HCT116 (cell line): Measurements from ENCODE around the gene NEURL1B. TPM values are rescaled to one million over a fixed set of nuclear protein-coding genes. Genes with fewer than 3 reads are reported as not detected.
"Not testable (repeated sequence)": the region's sequence is repeated elsewhere in the genome, so short reads cannot be mapped to it uniquely, and the experiment has no call there.

Experiments
- ATAC-seq: fragments of 200-7000 bp; cut with Tn5 transposase; 2 replicates; pipeline ENCODE4 v1.9.1; 2020; ENCODE audit warnings: mild to moderate bottlenecking, moderate library complexity
- BruUV-seq: library from RNA; stranded (reverse); fragments of 400-500 nt; replicated peaks from 2 replicates; lab custom pipeline; 2021; lab: Mats Ljungman, UMichigan
- CTCF ChIA-PET: fragments of 300-600 bp; sonication (Branson Sonifier 250); formaldehyde crosslinking; loops from one replicate; lab custom pipeline; 2021; ENCODE audit warnings: antibody characterized with exemption; lab: Charles Lee
- POLR2A ChIA-PET: fragments of 300-600, 350-600 bp; sonication (Branson Sonifier 250); formaldehyde crosslinking; loops from one replicate; lab custom pipeline; 2021; ENCODE audit warnings: antibody characterized with exemption; lab: Charles Lee
- RAD21 ChIA-PET, 2 experiments: fragments of 300-600 bp; sonication (Branson Sonifier 250); formaldehyde crosslinking; loops; one replicate each; lab custom pipeline; 2023; ENCODE audit warnings: low total read pairs in 2 of 2; ENCODE audit not compliant: uncharacterized antibody in 2 of 2, unreplicated experiment in 2 of 2, low non-redundant PET in 1 of 2; lab: Charles Lee
- DNase-seq: peaks from one replicate; pipeline ENCODE4 v3.0.0-alpha.2; 2010; ENCODE audit warnings: low read depth, low spot score
- H2AFZ ChIP-seq: fragments of 200-600 bp; shearing (Covaris generic), sonication (generic); 2 replicates; pipeline ENCODE4 v1.6.1; 2017; ENCODE audit warnings: low read depth, mixed run types, mixed read lengths, antibody characterized with exemption, low read length; ENCODE audit not compliant: poor library complexity, severe bottlenecking
- H3K27ac ChIP-seq: 2 replicates; pipeline ENCODE4 v1.5.1; 2012; ENCODE audit warnings: low read depth, low read length
- H3K27me3 ChIP-seq: fragments of 200-600 bp; sonication (generic); 2 replicates; pipeline ENCODE4 v1.6.1; 2016; ENCODE audit warnings: mixed run types, low read length, mixed read lengths; ENCODE audit not compliant: insufficient read depth
- H3K36me3 ChIP-seq, 2 experiments: fragments of 200-500 bp in 1 of 2; fragments of 200-600 bp in 1 of 2; sonication (Bioruptor generic) in 1 of 2; sonication (generic) in 1 of 2; 2 replicates each; pipeline versions ENCODE4 v1.5.1 to v1.6.1; 2014 to 2016; ENCODE audit warnings: low read length in 2 of 2, inconsistent platforms in 1 of 2, mixed read lengths in 1 of 2, mixed run types in 1 of 2; ENCODE audit not compliant: insufficient read depth in 2 of 2, control insufficient read depth in 1 of 2
- H3K4me1 ChIP-seq, 2 experiments: fragments of 200-600 bp in 1 of 2; sonication (generic) in 1 of 2; 2 replicates each; pipeline versions ENCODE4 v1.5.1 to v1.6.1; 2012 to 2017; ENCODE audit warnings: low read length in 2 of 2, inconsistent platforms in 1 of 2, mild to moderate bottlenecking in 1 of 2, mixed read lengths in 1 of 2, mixed run types in 1 of 2, moderate library complexity in 1 of 2; ENCODE audit not compliant: insufficient read depth in 2 of 2, control insufficient read depth in 1 of 2
- H3K4me2 ChIP-seq: fragments of 200-600 bp; sonication (generic); 2 replicates; pipeline ENCODE4 v1.6.1; 2017; ENCODE audit warnings: mixed run types, low read length, mixed read lengths
- H3K4me3 ChIP-seq, 2 experiments: fragments of 200-600 bp in 1 of 2; sonication (generic) in 1 of 2; replicated peaks in 1 of 2; 2 replicates each; pipeline ENCODE4 v1.5.1; 2011 to 2016; ENCODE audit warnings: low read length in 2 of 2, control low read depth in 1 of 2, low read depth in 1 of 2, mild to moderate bottlenecking in 1 of 2, mixed read lengths in 1 of 2, mixed run types in 1 of 2
- H3K79me2 ChIP-seq: fragments of 200-600 bp; sonication (generic); 2 replicates; pipeline ENCODE4 v1.6.1; 2017; ENCODE audit warnings: mild to moderate bottlenecking, mixed run types, low read length, moderate library complexity, mixed read lengths; ENCODE audit not compliant: insufficient read depth
- H3K9ac ChIP-seq: fragments of 200-600 bp; sonication (generic); 2 replicates; pipeline ENCODE4 v1.6.1; 2016; ENCODE audit warnings: low read length, mixed read lengths
- H3K9me2 ChIP-seq: fragments of 200-600 bp; sonication (generic), shearing (Covaris generic); 2 replicates; pipeline ENCODE4 v1.6.1; 2017; ENCODE audit warnings: mixed run types, mild to moderate bottlenecking, moderate library complexity; ENCODE audit not compliant: insufficient read depth
- H3K9me3 ChIP-seq, 2 experiments: fragments of 200-500 bp in 1 of 2; fragments of 200-600 bp in 1 of 2; sonication (Bioruptor generic) in 1 of 2; sonication (generic) in 1 of 2; 2 replicates each; pipeline ENCODE4 v1.6.1; 2014 to 2017; ENCODE audit warnings: low read length in 2 of 2, mixed read lengths in 2 of 2, inconsistent platforms in 1 of 2, low read depth in 1 of 2, mild to moderate bottlenecking in 1 of 2, mixed run types in 1 of 2, moderate library complexity in 1 of 2; ENCODE audit not compliant: control insufficient read depth in 1 of 2, insufficient read depth in 1 of 2
- H4K20me1 ChIP-seq: fragments of 200-600 bp; sonication (generic), shearing (Covaris generic); 2 replicates; pipeline ENCODE4 v1.6.1; 2017; ENCODE audit warnings: mixed run types, mild to moderate bottlenecking, moderate library complexity; ENCODE audit not compliant: insufficient read depth
- CBX3 ChIP-seq: IDR thresholded peaks from 2 replicates; pipeline ENCODE4 v1.6.1; 2012; ENCODE audit warnings: low read depth
- CEBPB ChIP-seq: IDR thresholded peaks from 2 replicates; pipeline ENCODE4 v1.6.1; 2012; ENCODE audit warnings: low read depth
- EGR1 ChIP-seq: IDR thresholded peaks from 2 replicates; pipeline ENCODE4 v1.6.1; 2012; ENCODE audit warnings: low read depth
- EZH2phosphoT487 ChIP-seq: fragments of 200-600 bp; IDR thresholded peaks from 2 replicates; pipeline ENCODE4 v1.6.1; 2018; ENCODE audit warnings: antibody characterized with exemption, borderline replicate concordance
- FOSL1 ChIP-seq: IDR thresholded peaks from 2 replicates; pipeline ENCODE4 v1.6.1; 2012; ENCODE audit warnings: low read depth
- JUND ChIP-seq: IDR thresholded peaks from 2 replicates; pipeline ENCODE4 v1.6.1; 2012
- RAD21 ChIP-seq: IDR thresholded peaks from 2 replicates; pipeline ENCODE4 v1.6.1; 2012; ENCODE audit warnings: low read depth, mild to moderate bottlenecking
- REST ChIP-seq: IDR thresholded peaks from 2 replicates; pipeline ENCODE4 v1.6.1; 2012; ENCODE audit warnings: low read depth
- TCF7L2 ChIP-seq: IDR thresholded peaks from 2 replicates; pipeline ENCODE4 v1.7.0; 2011; ENCODE audit warnings: borderline replicate concordance, inconsistent platforms; ENCODE audit not compliant: insufficient read depth, insufficient read length; ENCODE audit errors: extremely low read depth
- ZBTB33 ChIP-seq: IDR thresholded peaks from 2 replicates; pipeline ENCODE4 v1.6.1; 2011; ENCODE audit warnings: mild to moderate bottlenecking, low read length, moderate library complexity; ENCODE audit not compliant: insufficient replicate concordance; ENCODE audit errors: extremely low read depth
- ZFX ChIP-seq: fragments of 450-650 bp; IDR thresholded peaks from 2 replicates; pipeline ENCODE4 v1.6.1; 2017
- intact Hi-C: fragments of 100-400 bp; cut with micrococcal nuclease; formaldehyde crosslinking; loops from 2 replicates; pipeline ENCODE4 v1.10.0; 2022
- total RNA-seq: library from RNA; stranded (reverse); gene quantifications from one replicate; pipeline ENCODE4 v1.2.1, GENCODE V29; 2021; ENCODE audit not compliant: unreplicated experiment

The NEURL1B gene
- total RNA-seq, 1 experiment from 2014 or later = 5.8 TPM

DNA sequence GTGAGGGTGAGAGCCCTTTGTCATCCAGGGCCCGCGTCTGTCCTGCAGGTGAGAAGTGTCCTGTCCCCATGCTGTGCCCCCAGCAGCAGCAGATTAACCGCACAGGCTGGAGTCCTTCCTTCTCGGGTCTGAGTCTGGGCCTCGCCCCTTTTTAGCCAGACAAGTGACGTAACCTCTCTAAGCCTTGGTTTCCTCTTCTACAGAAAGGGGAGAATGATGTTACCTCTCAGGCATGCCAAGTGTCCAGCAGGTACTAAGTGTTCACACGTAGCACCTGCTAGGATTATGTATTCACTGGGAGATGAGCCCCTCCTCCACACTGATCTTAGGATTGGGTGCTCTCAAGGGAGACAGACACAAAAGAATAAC lies 6.9 kb downstream of the NEURL1B start (continued):
- TF ChIP-seq ZBTB33 (no peak), TCF7L2 (no peak), FOSL1 (no peak), CBX3 (no peak), EZH2phosphoT487 (no peak), REST (no peak)

- Histone ChIP-seq H3K27ac (no peak overlapping the region), H2AFZ (no peak overlapping the region), H3K4me2 (no peak overlapping the region), H3K4me1 (peaks cover 0 to 3% of the 10 kb centered on the region in 2 experiments; a peak in 1 of 4 replicates), H3K9me2 (no peaks in the 10 kb centered on the region), H3K9me3 (no peaks in the 10 kb centered on the region), H4K20me1 (no peaks in the 10 kb centered on the region), H3K9ac (no peak overlapping the region), H3K79me2 (no peaks in the 10 kb centered on the region), H3K27me3 (no peaks in the 10 kb centered on the region), H3K4me3 (no peak overlapping the region), H3K36me3 (no peaks in the 10 kb centered on the region)
- ChIA-PET CTCF (no interaction called here), RAD21 (no interaction called here), POLR2A (no interaction called here)
- ATAC-seq (no peak), DNase-seq (no peak)
- intact Hi-C loops = no loop called here
- no TSS peak for BruUV-seq
- TF ChIP-seq EGR1 (no peak), JUND (no peak), RAD21 (no peak), FOSL1 (no peak), CEBPB (no peak), TCF7L2 (peak; percentile 9), ZFX (no peak)
These were observed 7.7 kb downstream of the NEURL1B start for GRCh38 chr5:172648755-172649154.

- RAD21 ChIA-PET, H3K36me3 ChIP-seq, H3K9me3 ChIP-seq, H3K27ac ChIP-seq, ATAC-seq, H3K79me2 ChIP-seq, H3K9me2 ChIP-seq, H3K9ac ChIP-seq, H3K4me1 ChIP-seq, H2AFZ ChIP-seq, POLR2A ChIA-PET, CTCF ChIA-PET, DNase-seq, H3K4me3 ChIP-seq, BruUV-seq, H3K4me2 ChIP-seq, intact Hi-C loops, H3K27me3 ChIP-seq, H4K20me1 ChIP-seq: not testable (repeated sequence)
These were observed 15.4 kb downstream of the NEURL1B start for GRCh38 chr5:172656496-172656895.
